Neural cell (in vitro differentiated cells): ENCODE data around the gene ARHGAP30.

Experiments used
- CTCF ChIP-seq: fragments of 450-650 bp; IDR thresholded peaks from 2 replicates; pipeline ENCODE4 v1.5.1; 2014; ENCODE audit warnings: antibody characterized with exemption, mild to moderate bottlenecking, moderate library complexity; ENCODE audit not compliant: poor library complexity, severe bottlenecking
- SMC3 ChIP-seq: fragments of 450-650 bp; conservative IDR thresholded peaks from 2 replicates; pipeline ENCODE4 v1.6.1; 2014; ENCODE audit warnings: antibody characterized with exemption, mild to moderate bottlenecking, moderate library complexity; ENCODE audit not compliant: poor library complexity

- no peak for TF ChIP-seq SMC3
- no peak for TF ChIP-seq CTCF
These were observed 31.1 kb downstream of the ARHGAP30 start, which contains the start of gene TSTD1 for GRCh38 chr1:161038523-161039153.
